ENCODE data around the gene CHST9. TPM values are rescaled to one million over a fixed set of nuclear protein-coding genes. Genes with fewer than 3 reads are reported as not detected.

Gene CHST9
- total and polyA plus RNA-seq, 2 donors (not counting 3 experiments of a cell fraction or from before 2014, with no cell fraction given) = not detected

DNA sequence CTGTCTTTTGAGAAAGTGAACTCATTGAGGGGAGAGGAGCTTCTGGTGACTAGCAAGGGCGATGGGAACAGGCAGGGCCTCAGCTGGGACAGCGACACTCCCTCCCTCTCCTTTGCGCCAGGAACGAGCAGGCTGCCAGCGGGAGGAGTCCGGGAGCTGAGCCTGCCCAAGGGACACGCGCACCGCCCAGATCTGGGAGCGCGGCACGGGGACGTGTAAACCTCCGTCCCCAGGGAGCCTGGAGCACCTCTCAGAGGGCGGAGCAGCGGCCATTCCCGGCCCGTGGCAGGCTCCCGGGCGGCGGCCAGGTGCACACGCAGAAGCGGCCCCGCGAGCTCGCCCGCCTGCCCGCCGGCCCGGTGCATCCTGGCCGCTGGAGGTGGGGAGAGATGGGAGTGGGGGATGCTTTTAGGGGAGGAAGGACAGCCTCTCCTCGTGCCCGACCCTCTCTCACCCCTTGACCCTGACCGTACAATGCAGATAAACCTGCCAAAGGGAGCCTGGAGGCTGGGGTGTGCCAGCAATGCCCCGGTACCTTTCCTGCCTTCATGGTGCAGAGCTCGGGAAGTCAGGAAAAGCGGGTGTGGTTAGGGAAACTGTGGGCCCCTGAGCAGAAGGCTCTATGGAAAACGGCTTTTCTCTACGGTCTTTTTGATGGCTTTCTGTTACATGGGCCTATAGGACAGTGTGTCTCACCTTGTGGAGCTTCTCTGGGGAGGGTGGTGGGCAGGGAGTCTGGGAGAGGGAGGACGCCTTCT, 321.8 kb downstream of the CHST9 start:
- dilution Hi-C loops (cut with MboI; ENCODE audit: extremely low pct_ligation_motif_present, low sequenced_read_pairs) = no loop called here
- H4K20me1 ChIP-seq (replicated peaks; ENCODE audit: control insufficient read depth, extremely low read depth, insufficient read depth, low read length) = no peaks in the 10 kb centered on the region
- H3K27me3 ChIP-seq (ENCODE audit: control insufficient read depth in 2 of 2, insufficient read depth in 2 of 2, low read length in 2 of 2) = peaks cover 0 to 2% of the 10 kb centered on the region in 2 experiments
- H3K4me1 ChIP-seq (ENCODE audit: control insufficient read depth, extremely low read depth, insufficient read depth, low read length) = no peaks in the 10 kb centered on the region
- H3K79me2 ChIP-seq (ENCODE audit: control insufficient read depth, insufficient read depth, low read length) = no peaks in the 10 kb centered on the region
- intact Hi-C loops (cut with micrococcal nuclease) = no loop called here
- no peak overlapping the region for H3K4me3 ChIP-seq (replicated peaks in 1 of 3; ENCODE audit: insufficient read depth in 1 of 3, low read depth in 1 of 3, low read length in 3 of 3)
- FAIRE-seq = no peak
- no peak overlapping the region for H3K9ac ChIP-seq (replicated peaks; ENCODE audit: extremely low read depth, insufficient read depth, low read length)
- BruUV-seq (replicated peaks) = no TSS peak
- ChIA-PET POLR2A (no interaction called here), CTCF (no interaction called here)
- no peaks in the 10 kb centered on the region for H3K9me3 ChIP-seq (replicated peaks; ENCODE audit: control insufficient read depth, insufficient read depth, low read length)
- H3K9me1 ChIP-seq (replicated peaks; ENCODE audit: control insufficient read depth, extremely low read depth, insufficient read depth, low read length) = no peaks in the 10 kb centered on the region
- no peak overlapping the region for H2AFZ ChIP-seq (ENCODE audit: low read depth, low read length)
- no peak overlapping the region for H3K27ac ChIP-seq (ENCODE audit: insufficient read depth, low read depth, low read length)
- H3K4me2 ChIP-seq (ENCODE audit: insufficient read depth, low read length) = no peak overlapping the region
- H3K36me3 ChIP-seq (ENCODE audit: control insufficient read depth in 2 of 2, extremely low read depth in 1 of 2, insufficient read depth in 2 of 2, low read length in 2 of 2) = no peaks in the 10 kb centered on the region
- DNase-seq (ENCODE audit: low read depth, low spot score) = no peak
- TF ChIP-seq JUN (IDR thresholded peaks at IDR 0.05; ENCODE audit: borderline replicate concordance, insufficient read depth, insufficient read length, low read depth) (no peak), MYC (IDR thresholded peaks at IDR 0.05; ENCODE audit: low read depth, low read length) (no peak), CTCF (IDR thresholded peaks at IDR 0.05; ENCODE audit: extremely low read depth in 1 of 2, insufficient read depth in 1 of 2, low read depth in 1 of 2, low read length in 2 of 2) (no peak), GATA2 (IDR thresholded peaks at IDR 0.05; ENCODE audit: insufficient read depth, insufficient read length, low read depth, low read length) (no peak), EZH2 (IDR thresholded peaks at IDR 0.05; ENCODE audit: borderline replicate concordance, low read depth, low read length, severe bottlenecking) (no peak)

Data from endothelial cell of umbilical vein (primary cell).